GM12878 (cell line): ENCODE results near the gene PCID2. TPM values are rescaled to one million over a fixed set of nuclear protein-coding genes. Genes with fewer than 3 reads are reported as not detected.

Experiments
- ATAC-seq: fragments of 200-7000 bp; cut with Tn5 transposase; 3 replicates; pipeline ENCODE4 v1.9.1; 2020; ENCODE audit warnings: mild to moderate bottlenecking, moderate library complexity
- BruUV-seq: library from RNA; stranded (reverse); fragments of 400-500 nt; replicated peaks from 2 replicates; lab custom pipeline; 2021; lab: Mats Ljungman, UMichigan
- CTCF ChIA-PET: fragments of 300-600 bp; sonication (Branson Sonifier 250); formaldehyde crosslinking; extraction: SDS; loops from one replicate; lab custom pipeline; 2021; ENCODE audit warnings: inconsistent platforms; lab: Yijun Ruan, JAX
- POLR2A ChIA-PET: fragments of 350-600 bp; formaldehyde crosslinking; extraction: SDS; loops from one replicate; lab custom pipeline; 2021; ENCODE audit warnings: inconsistent platforms; lab: Charles Lee
- RAD21 ChIA-PET: fragments of 300-600 bp; sonication (Branson Sonifier 250); formaldehyde crosslinking; loops from one replicate; lab custom pipeline; 2023; ENCODE audit warnings: antibody characterized with exemption; ENCODE audit not compliant: unreplicated experiment; lab: Charles Lee
- SMC1A ChIA-PET: fragments of 300-600 bp; sonication (Branson Sonifier 250); formaldehyde crosslinking; loops from one replicate; lab custom pipeline; 2023; ENCODE audit not compliant: unreplicated experiment, uncharacterized antibody; lab: Charles Lee
- DNase-seq: peaks from one replicate; pipeline ENCODE4 v3.0.0-alpha.2; 2011; ENCODE audit warnings: low read depth, low spot score
- FAIRE-seq: peaks from 3 replicates; lab custom pipeline; 2011; peaks lifted over from hg19 to GRCh38; lab: Jason Lieb, UNC
- H2AFZ ChIP-seq: 2 replicates; pipeline ENCODE4 v1.6.0; 2011; ENCODE audit warnings: low read depth, low read length, control low read depth; ENCODE audit not compliant: control insufficient read depth
- H3K27ac ChIP-seq: 2 replicates; pipeline ENCODE4 v1.5.1; 2011; ENCODE audit warnings: control low read depth; ENCODE audit not compliant: control insufficient read depth, insufficient read depth
- H3K27me3 ChIP-seq, 2 experiments: replicated peaks in 1 of 2; 2 replicates each; pipeline versions ENCODE4 v1.6.0 to v1.6.1; 2011; ENCODE audit warnings: low read length in 1 of 2; ENCODE audit not compliant: control insufficient read depth in 2 of 2, insufficient read depth in 2 of 2
- H3K36me3 ChIP-seq, 2 experiments: 2 replicates each; pipeline ENCODE4 v1.5.1; 2011; ENCODE audit warnings: low read length in 1 of 2; ENCODE audit not compliant: control insufficient read depth in 2 of 2, insufficient read depth in 2 of 2
- H3K4me1 ChIP-seq: 2 replicates; pipeline ENCODE4 v1.6.1; 2011; ENCODE audit warnings: mild to moderate bottlenecking, low read length, moderate library complexity, mixed read lengths; ENCODE audit not compliant: control insufficient read depth, insufficient read depth
- H3K4me2 ChIP-seq: 2 replicates; pipeline ENCODE4 v1.6.0; 2011; ENCODE audit warnings: control low read depth; ENCODE audit not compliant: control insufficient read depth, insufficient read depth
- H3K4me3 ChIP-seq: fragments of 200-600 bp; sonication (generic); 2 replicates; pipeline ENCODE4 v1.5.1; 2016
- H3K79me2 ChIP-seq: 2 replicates; pipeline ENCODE4 v1.6.0; 2011; ENCODE audit warnings: low read length; ENCODE audit not compliant: control insufficient read depth, insufficient read depth
- H3K9ac ChIP-seq: 2 replicates; pipeline ENCODE4 v1.8.0; 2011; ENCODE audit warnings: low read length, control low read depth, mixed read lengths; ENCODE audit not compliant: control insufficient read depth, insufficient read depth
- H3K9me3 ChIP-seq: replicated peaks from 3 replicates; pipeline ENCODE4 v1.5.1; 2011; ENCODE audit warnings: mild to moderate bottlenecking, low read length; ENCODE audit not compliant: control insufficient read depth, insufficient read depth
- H4K20me1 ChIP-seq: 2 replicates; pipeline ENCODE4 v1.6.0; 2011; ENCODE audit not compliant: control insufficient read depth, insufficient read depth
- E4F1 ChIP-seq: fragments of 450-650 bp; IDR thresholded peaks from 2 replicates; pipeline ENCODE4 v1.6.1; 2018; ENCODE audit warnings: borderline replicate concordance, mild to moderate bottlenecking; ENCODE audit not compliant: partially characterized antibody
- EP300 ChIP-seq, 2 experiments: fragments of 150-350 bp in 1 of 2; IDR thresholded peaks; 2 replicates each; pipeline ENCODE4 v1.6.1; 2011 to 2012; ENCODE audit warnings: low read depth in 2 of 2, low read length in 2 of 2, borderline replicate concordance in 1 of 2, improper control_type of control experiment in 1 of 2, inconsistent platforms in 1 of 2; ENCODE audit not compliant: control insufficient read depth in 1 of 2
- HSF1 ChIP-seq: fragments of 150-350 bp; IDR thresholded peaks from 2 replicates; pipeline ENCODE4 v1.6.1; 2014; ENCODE audit warnings: mild to moderate bottlenecking, low read depth, low read length
- POU2F2 ChIP-seq: IDR thresholded peaks from 3 replicates; pipeline ENCODE4 v1.6.1; 2011; ENCODE audit warnings: low read depth, mild to moderate bottlenecking, low read length, borderline replicate concordance
- SIX5 ChIP-seq: IDR thresholded peaks from 2 replicates; pipeline ENCODE4 v1.6.1; 2011; ENCODE audit warnings: mild to moderate bottlenecking, low read depth, low read length, moderate library complexity; ENCODE audit not compliant: severe bottlenecking
- SMC3 ChIP-seq: IDR thresholded peaks from 2 replicates; pipeline ENCODE4 v1.6.1; 2011; ENCODE audit warnings: low read length, improper control_type of control experiment, borderline replicate concordance
- TAF1 ChIP-seq: IDR thresholded peaks from 2 replicates; pipeline ENCODE4 v1.6.1; 2011; ENCODE audit warnings: mild to moderate bottlenecking, low read depth, low read length, borderline replicate concordance
- USF1 ChIP-seq: IDR thresholded peaks from 2 replicates; pipeline ENCODE4 v1.6.1; 2011; ENCODE audit warnings: borderline replicate concordance, low read depth, mild to moderate bottlenecking, moderate library complexity, mixed read lengths, low read length; ENCODE audit not compliant: insufficient read depth; ENCODE audit errors: extremely low read length
- WGBS: methylation state at CpG from one replicate; pipeline ENCODE4 v1.1.6; 2016; ENCODE audit warnings: low lambda C conversion rate; ENCODE audit not compliant: insufficient replicate concordance, insufficient coverage; ENCODE audit errors: missing lambda C conversion rate; 5-methylcytosine and 5-hydroxymethylcytosine counted together
- in situ Hi-C: fragments of 300-500 bp; cut with MboI; formaldehyde crosslinking; loops from 9 replicates; pipeline ENCODE4 v1.14.3; 2018; ENCODE audit warnings: mixed read lengths
- intact Hi-C: fragments of 100-400 bp; cut with micrococcal nuclease; formaldehyde crosslinking; loops from one replicate; pipeline ENCODE4 v1.14.2; 2022; ENCODE audit not compliant: unreplicated experiment
- polyA plus RNA-seq, 11 experiments: library from polyadenylated mRNA; depleted of rRNA in 4 of 11; unstranded in 6 of 11; stranded (reverse) in 5 of 11; fragments of >200 nt; fragmentation: Nextera tagmentation in 4 of 11; fragmentation: Illumina TruSeq in 1 of 11; extraction: Ambion mirVana in 4 of 11; extraction: Trizol in 1 of 11; gene quantifications; 1 replicate in 1 of 11; 2 replicates in 10 of 11; pipeline versions ENCODE4 v1.2.1 to v1.2.3, GENCODE V29; 2011 to 2016; ENCODE audit warnings: inconsistent platforms in 2 of 11, missing spikeins in 2 of 11, low read depth in 1 of 11
- total RNA-seq, 4 experiments: library from RNA; depleted of rRNA in 3 of 4; stranded (reverse); fragments of >200 nt in 3 of 4; fragmentation: Illumina TruSeq in 1 of 4; extraction: Trizol in 1 of 4; gene quantifications; 2 replicates each; pipeline versions ENCODE4 v1.2.1 to v1.2.3, GENCODE V29; 2013 to 2021
- TF ChIP-seq, protein P1 (sequence below): fragments of 450-650 bp; formaldehyde crosslinking; IDR thresholded peaks from 2 replicates; pipeline ENCODE4 v1.4.0; 2020; ENCODE audit warnings: mild to moderate bottlenecking, moderate library complexity

Gene PCID2
- total and polyA plus RNA-seq, 10 of the 15 experiments (the other 5 are each of a cell fraction or from before 2014, with no cell fraction given): 37.0 to 98.1 (median 58.3) TPM

- no peak for TF ChIP-seq HSF1
- no peak for TF ChIP-seq SMC3
- no peak for TF ChIP-seq TAF1
Observed at GRCh38 chr13:113145496-113145895, 63.0 kb downstream of the PCID2 start (continued).

GRCh38 chr13:113144255-113144629 is 64.2 kb downstream of the PCID2 start:
- Histone ChIP-seq H4K20me1 (no peaks in the 10 kb centered on the region), H3K4me2 (no peak overlapping the region), H3K27me3 (no peaks in the 10 kb centered on the region; a peak in 1 of 4 replicates), H3K36me3 (no peaks in the 10 kb centered on the region), H3K27ac (no peak overlapping the region), H3K9me3 (no peaks in the 10 kb centered on the region; the same call in 2 of the 3 replicates), H3K9ac (no peak overlapping the region), H3K79me2 (no peaks in the 10 kb centered on the region), H2AFZ (no peak overlapping the region), H3K4me3 (no peak overlapping the region), H3K4me1 (no peaks in the 10 kb centered on the region)
- DNase-seq (no peak), FAIRE-seq (no peak), ATAC-seq (no peak)
- ChIA-PET POLR2A (no interaction called here), SMC1A (no interaction called here), RAD21 (no interaction called here), CTCF (no interaction called here)
- in situ Hi-C loops: no loop called here
- intact Hi-C loops: no loop called here
- BruUV-seq: no TSS peak
- WGBS: 69% methylated on average over 10 of the region's 12 CpGs
- no peak for TF ChIP-seq POU2F2
- TF ChIP-seq USF1: no peak
- TF ChIP-seq E4F1: no peak
- no peak for TF ChIP-seq EP300 (IDR thresholded peaks at IDR 0.05; ENCODE audit: borderline replicate concordance in 1 of 2, control insufficient read depth in 1 of 2, low read depth in 2 of 2, low read length in 2 of 2)
- TF ChIP-seq, protein P1, sequence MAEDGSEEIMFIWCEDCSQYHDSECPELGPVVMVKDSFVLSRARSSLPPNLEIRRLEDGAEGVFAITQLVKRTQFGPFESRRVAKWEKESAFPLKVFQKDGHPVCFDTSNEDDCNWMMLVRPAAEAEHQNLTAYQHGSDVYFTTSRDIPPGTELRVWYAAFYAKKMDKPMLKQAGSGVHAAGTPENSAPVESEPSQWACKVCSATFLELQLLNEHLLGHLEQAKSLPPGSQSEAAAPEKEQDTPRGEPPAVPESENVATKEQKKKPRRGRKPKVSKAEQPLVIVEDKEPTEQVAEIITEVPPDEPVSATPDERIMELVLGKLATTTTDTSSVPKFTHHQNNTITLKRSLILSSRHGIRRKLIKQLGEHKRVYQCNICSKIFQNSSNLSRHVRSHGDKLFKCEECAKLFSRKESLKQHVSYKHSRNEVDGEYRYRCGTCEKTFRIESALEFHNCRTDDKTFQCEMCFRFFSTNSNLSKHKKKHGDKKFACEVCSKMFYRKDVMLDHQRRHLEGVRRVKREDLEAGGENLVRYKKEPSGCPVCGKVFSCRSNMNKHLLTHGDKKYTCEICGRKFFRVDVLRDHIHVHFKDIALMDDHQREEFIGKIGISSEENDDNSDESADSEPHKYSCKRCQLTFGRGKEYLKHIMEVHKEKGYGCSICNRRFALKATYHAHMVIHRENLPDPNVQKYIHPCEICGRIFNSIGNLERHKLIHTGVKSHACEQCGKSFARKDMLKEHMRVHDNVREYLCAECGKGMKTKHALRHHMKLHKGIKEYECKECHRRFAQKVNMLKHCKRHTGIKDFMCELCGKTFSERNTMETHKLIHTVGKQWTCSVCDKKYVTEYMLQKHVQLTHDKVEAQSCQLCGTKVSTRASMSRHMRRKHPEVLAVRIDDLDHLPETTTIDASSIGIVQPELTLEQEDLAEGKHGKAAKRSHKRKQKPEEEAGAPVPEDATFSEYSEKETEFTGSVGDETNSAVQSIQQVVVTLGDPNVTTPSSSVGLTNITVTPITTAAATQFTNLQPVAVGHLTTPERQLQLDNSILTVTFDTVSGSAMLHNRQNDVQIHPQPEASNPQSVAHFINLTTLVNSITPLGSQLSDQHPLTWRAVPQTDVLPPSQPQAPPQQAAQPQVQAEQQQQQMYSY (CRISPR knock-in tag): no peak
- TF ChIP-seq SIX5: no peak
